Gastroesophageal sphincter (tissue), 4 donors: ENCODE results near the gene ZDHHC6. TPM values are rescaled to one million over a fixed set of nuclear protein-coding genes. Genes with fewer than 3 reads are reported as not detected.

ENCODE experiments used
- ATAC-seq: fragments of 150-250 bp; one replicate; pipeline ENCODE4 v1.9.1; 2016; ENCODE audit warnings: mild to moderate bottlenecking, moderate library complexity
- H3K27ac ChIP-seq, 4 donors: fragments of 200-600 bp; sonication (generic) in 3 of 4; 1 replicate in 3 of 4; 2 replicates in 1 of 4; pipeline ENCODE4 v1.5.1; 2016 to 2019
- H3K27me3 ChIP-seq: fragments of 200-600 bp; sonication (generic); one replicate; pipeline ENCODE4 v1.5.1; 2019
- H3K36me3 ChIP-seq, 2 donors: fragments of 200-600 bp; sonication (generic); one replicate each; pipeline ENCODE4 v1.5.1; 2019; ENCODE audit warnings: control low read depth in 1 of 2
- H3K4me1 ChIP-seq, 3 donors: fragments of 200-600 bp; sonication (generic); 1 replicate in 2 of 3; 2 replicates in 1 of 3; pipeline ENCODE4 v1.5.1; 2016 to 2019; ENCODE audit warnings: control low read depth in 2 of 3
- H3K4me3 ChIP-seq, 2 donors: fragments of 200-600 bp; sonication (generic); one replicate each; pipeline ENCODE4 v1.5.1; 2019; ENCODE audit warnings: mild to moderate bottlenecking in 1 of 2, moderate library complexity in 1 of 2
- H3K9me3 ChIP-seq, 3 donors: fragments of 200-600 bp; sonication (generic); one replicate each; pipeline ENCODE4 v1.5.1; 2017 to 2019; ENCODE audit warnings: control low read depth in 2 of 3
- CTCF ChIP-seq, 4 experiments: fragments of 200-600 bp in 2 of 4; fragments of 450-650 bp in 2 of 4; sonication (generic) in 1 of 4; IDR thresholded peaks; one replicate each; pipeline ENCODE4 v1.5.1; 2017 to 2019; ENCODE audit warnings: antibody characterized with exemption in 4 of 4, mild to moderate bottlenecking in 2 of 4, moderate library complexity in 2 of 4
- EP300 ChIP-seq: sonication (generic); formaldehyde crosslinking; IDR thresholded peaks from one replicate; pipeline ENCODE4 v1.6.1; 2017; ENCODE audit warnings: antibody characterized with exemption, mild to moderate bottlenecking
- POLR2A ChIP-seq, 2 donors: fragments of 450-650 bp; IDR thresholded peaks; one replicate each; pipeline ENCODE4 v1.6.1; 2017; ENCODE audit warnings: antibody characterized with exemption in 2 of 2, mild to moderate bottlenecking in 2 of 2, moderate library complexity in 1 of 2
- POLR2AphosphoS5 ChIP-seq: sonication (generic); formaldehyde crosslinking; IDR thresholded peaks from one replicate; pipeline ENCODE4 v1.6.1; 2017; ENCODE audit warnings: antibody characterized with exemption
- WGBS, 2 donors: methylation state at CpG; one replicate each; pipeline ENCODE4 v1.1.5; 2018; ENCODE audit warnings: low coverage in 1 of 2; 5-methylcytosine and 5-hydroxymethylcytosine counted together
- total RNA-seq, 4 donors: library from RNA; depleted of rRNA; stranded (reverse); fragments of >200 nt; gene quantifications; one replicate each; pipeline ENCODE4 v1.1.0, GENCODE V29; 2016

ZDHHC6 gene
- total RNA-seq, 4 donors from 2014 or later: 12.0 to 28.2 (median 21.4) TPM

- 51 to 54% methylated on average over 3 of the region's 3 CpGs for WGBS, 2 donors
- Histone ChIP-seq H3K4me1 (peaks cover 0 to 31% (median 7%) of the 10 kb centered on the region in 3 donors), H3K27me3 (no peaks in the 10 kb centered on the region), H3K4me3 (no peak overlapping the region), H3K27ac (no peak overlapping the region), H3K36me3 (peaks cover 0 to 79% of the 10 kb centered on the region in 2 donors), H3K9me3 (no peaks in the 10 kb centered on the region)
- no peak for ATAC-seq
- TF ChIP-seq POLR2A (IDR thresholded peaks at IDR 0.05) (no peak), POLR2AphosphoS5 (no peak), EP300 (no peak), CTCF (IDR thresholded peaks at IDR 0.05) (no peak)
Measured at GRCh38 chr10:112442063-112442462, 4.7 kb downstream of the ZDHHC6 start.

- no peaks in the 10 kb centered on the region for H3K9me3 ChIP-seq
Measured at GRCh38 chr10:112441520-112441919, 5.2 kb downstream of the ZDHHC6 start.

GRCh38 chr10:112438356-112438755 is 8.4 kb downstream of the ZDHHC6 start:
- no peak overlapping the region for H3K4me3 ChIP-seq
- TF ChIP-seq POLR2A (IDR thresholded peaks at IDR 0.05) (no peak), CTCF (IDR thresholded peaks at IDR 0.05) (no peak), POLR2AphosphoS5 (no peak), EP300 (no peak)
- H3K27ac ChIP-seq: no peak overlapping the region
- H3K36me3 ChIP-seq: peaks cover 3 to 96% of the 10 kb centered on the region in 2 donors
- H3K4me1 ChIP-seq: peaks cover 0 to 2% (median 0%) of the 10 kb centered on the region in 3 donors
- 88 to 91% methylated on average over 4 of the region's 4 CpGs for WGBS, 2 donors
- H3K27me3 ChIP-seq: no peaks in the 10 kb centered on the region
- no peaks in the 10 kb centered on the region for H3K9me3 ChIP-seq
- ATAC-seq: no peak

More at GRCh38 chr10:112441520-112441919, 5.2 kb downstream of the ZDHHC6 start:
- WGBS, 2 donors: 60 to 83% methylated on average over 1 of the region's 1 CpG
- peaks cover 0 to 31% (median 7%) of the 10 kb centered on the region in 3 donors for H3K4me1 ChIP-seq
- TF ChIP-seq POLR2AphosphoS5 (no peak), CTCF (IDR thresholded peaks at IDR 0.05) (no peak), POLR2A (IDR thresholded peaks at IDR 0.05) (no peak), EP300 (no peak)
- H3K36me3 ChIP-seq: peaks cover 0 to 84% of the 10 kb centered on the region in 2 donors
- no peak for ATAC-seq
- no peaks in the 10 kb centered on the region for H3K27me3 ChIP-seq
- no peak overlapping the region for H3K27ac ChIP-seq
- H3K4me3 ChIP-seq: no peak overlapping the region

GRCh38 chr10:112434988-112435619 is 11.6 kb downstream of the ZDHHC6 start:
- H3K9me3 ChIP-seq: no peaks in the 10 kb centered on the region
- H3K27me3 ChIP-seq: no peaks in the 10 kb centered on the region
- 86 to 94% methylated on average over 2 of the region's 2 CpGs for WGBS, 2 donors
- peak in 1 of 4 experiments; percentile 9 for TF ChIP-seq CTCF (IDR thresholded peaks at IDR 0.05)
- TF ChIP-seq EP300: no peak
- no peak for TF ChIP-seq POLR2AphosphoS5
- H3K27ac ChIP-seq: no peak overlapping the region
- no peaks in the 10 kb centered on the region for H3K4me1 ChIP-seq
- H3K4me3 ChIP-seq: no peak overlapping the region
- ATAC-seq: no peak
- peaks cover 3 to 96% of the 10 kb centered on the region in 2 donors for H3K36me3 ChIP-seq

GRCh38 chr10:112433136-112433535 is 13.6 kb downstream of the ZDHHC6 start:
- WGBS, 2 donors: 89 to 90% methylated on average over 2 of the region's 2 CpGs
- peaks cover 3 to 99% of the 10 kb centered on the region in 2 donors for H3K36me3 ChIP-seq
- H3K27ac ChIP-seq: no peak overlapping the region
- H3K27me3 ChIP-seq: no peaks in the 10 kb centered on the region
- no peaks in the 10 kb centered on the region for H3K9me3 ChIP-seq
- no peak for TF ChIP-seq POLR2A (IDR thresholded peaks at IDR 0.05)
- no peak for TF ChIP-seq POLR2AphosphoS5
- no peak for TF ChIP-seq CTCF (IDR thresholded peaks at IDR 0.05)
- no peak for TF ChIP-seq EP300
- no peak for ATAC-seq
- no peaks in the 10 kb centered on the region for H3K4me1 ChIP-seq
- H3K4me3 ChIP-seq: no peak overlapping the region
